ENCODE data around the gene SBNO2.
A peak's percentile ranks its signal among the peaks of the same experiment; 100 is the strongest.

SBNO2 gene

GRCh38 chr19:1093330-1093729, 80.7 kb downstream of the SBNO2 start:
- H3K27me3 ChIP-seq (ENCODE audit: insufficient read depth, insufficient read length): no peaks in the 10 kb centered on the region
- no peak overlapping the region for H3K4me3 ChIP-seq (ENCODE audit: insufficient read length, low read depth)
- peaks cover 16% of the 10 kb centered on the region for H3K4me1 ChIP-seq (ENCODE audit: insufficient read depth, insufficient read length)
- no peak for TF ChIP-seq YY1 (IDR thresholded peaks at IDR 0.05; ENCODE audit: insufficient read depth, insufficient read length)
- TF ChIP-seq ZNF274 (IDR thresholded peaks at IDR 0.05; ENCODE audit: low read depth, low read length): no peak
- no peak for TF ChIP-seq SUZ12 (IDR thresholded peaks at IDR 0.05; ENCODE audit: extremely low read depth, insufficient read depth, insufficient read length)
- H3K36me3 ChIP-seq (ENCODE audit: insufficient read depth, insufficient read length, low read length): peaks cover 50% of the 10 kb centered on the region
- DNase-seq (ENCODE audit: low read depth, low spot score): no peak
- peak overlapping the region; percentile 98 for H3K9ac ChIP-seq (ENCODE audit: insufficient read length, low read depth)
- no peaks in the 10 kb centered on the region for H3K9me3 ChIP-seq (ENCODE audit: insufficient read depth, low read length)

GRCh38 chr19:1091544-1092175, 82.4 kb downstream of the SBNO2 start:
- DNase-seq (ENCODE audit: low read depth, low spot score): no peak
- Histone ChIP-seq H3K9me3 (ENCODE audit: insufficient read depth, low read length) (no peaks in the 10 kb centered on the region), H3K4me1 (ENCODE audit: insufficient read depth, insufficient read length) (peaks cover 14% of the 10 kb centered on the region), H3K27me3 (ENCODE audit: insufficient read depth, insufficient read length) (no peaks in the 10 kb centered on the region), H3K9ac (ENCODE audit: insufficient read length, low read depth) (peak overlapping the region; percentile 4), H3K4me3 (ENCODE audit: insufficient read length, low read depth) (no peak overlapping the region), H3K36me3 (ENCODE audit: insufficient read depth, insufficient read length, low read length) (peaks cover 66% of the 10 kb centered on the region)
- TF ChIP-seq SUZ12 (IDR thresholded peaks at IDR 0.05; ENCODE audit: extremely low read depth, insufficient read depth, insufficient read length): no peak
- TF ChIP-seq ZNF274 (IDR thresholded peaks at IDR 0.05; ENCODE audit: low read depth, low read length): no peak
- TF ChIP-seq YY1 (IDR thresholded peaks at IDR 0.05; ENCODE audit: insufficient read depth, insufficient read length): no peak

- Histone ChIP-seq H3K36me3 (ENCODE audit: insufficient read depth, insufficient read length, low read length) (peaks cover 73% of the 10 kb centered on the region), H3K4me1 (ENCODE audit: insufficient read depth, insufficient read length) (peaks cover 18% of the 10 kb centered on the region)
- no peak for DNase-seq (ENCODE audit: low read depth, low spot score)
Observed at GRCh38 chr19:1090731-1091543, 83.1 kb downstream of the SBNO2 start.

DNA sequence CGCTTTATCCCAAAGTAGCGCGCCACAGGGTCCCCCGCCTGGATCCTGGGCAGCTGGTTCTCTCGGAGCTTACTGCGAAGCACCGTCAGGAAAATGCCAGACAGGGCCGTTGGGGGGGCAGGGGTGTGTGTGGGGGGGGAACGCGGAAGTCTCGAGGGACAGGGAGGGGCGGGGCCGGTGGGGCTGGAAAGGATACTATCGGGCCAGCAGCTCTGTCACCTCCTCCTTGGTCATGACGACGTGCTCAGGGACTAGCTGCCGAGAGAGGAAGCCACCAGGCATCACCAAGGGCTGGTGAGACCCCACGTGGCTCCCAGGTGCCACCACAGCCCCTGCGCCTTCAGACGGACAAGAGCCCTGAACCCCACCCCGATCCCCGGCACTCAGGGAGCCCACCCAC, 84.2 kb downstream of the SBNO2 start:
- Histone ChIP-seq H3K4me3 (ENCODE audit: insufficient read length, low read depth) (no peak overlapping the region), H3K9me3 (ENCODE audit: insufficient read depth, low read length) (no peaks in the 10 kb centered on the region), H3K27me3 (ENCODE audit: insufficient read depth, insufficient read length) (no peaks in the 10 kb centered on the region), H3K9ac (ENCODE audit: insufficient read length, low read depth) (no peak overlapping the region), H3K4me1 (ENCODE audit: insufficient read depth, insufficient read length) (peaks cover 22% of the 10 kb centered on the region), H3K36me3 (ENCODE audit: insufficient read depth, insufficient read length, low read length) (peaks cover 84% of the 10 kb centered on the region)
- DNase-seq (ENCODE audit: low read depth, low spot score): no peak
- no peak for TF ChIP-seq ZNF274 (IDR thresholded peaks at IDR 0.05; ENCODE audit: low read depth, low read length)
- no peak for TF ChIP-seq YY1 (IDR thresholded peaks at IDR 0.05; ENCODE audit: insufficient read depth, insufficient read length)
- no peak for TF ChIP-seq SUZ12 (IDR thresholded peaks at IDR 0.05; ENCODE audit: extremely low read depth, insufficient read depth, insufficient read length)

More at GRCh38 chr19:1090731-1091543, 83.1 kb downstream of the SBNO2 start:
- Histone ChIP-seq H3K9me3 (ENCODE audit: insufficient read depth, low read length) (no peaks in the 10 kb centered on the region), H3K9ac (ENCODE audit: insufficient read length, low read depth) (no peak overlapping the region), H3K4me3 (ENCODE audit: insufficient read length, low read depth) (no peak overlapping the region), H3K27me3 (ENCODE audit: insufficient read depth, insufficient read length) (no peaks in the 10 kb centered on the region)
- TF ChIP-seq ZNF274 (IDR thresholded peaks at IDR 0.05; ENCODE audit: low read depth, low read length) (no peak), SUZ12 (IDR thresholded peaks at IDR 0.05; ENCODE audit: extremely low read depth, insufficient read depth, insufficient read length) (no peak), YY1 (IDR thresholded peaks at IDR 0.05; ENCODE audit: insufficient read depth, insufficient read length) (no peak)

GRCh38 chr19:1089126-1089771, 84.8 kb downstream of the SBNO2 start:
- H3K36me3 ChIP-seq (ENCODE audit: insufficient read depth, insufficient read length, low read length): peaks cover 88% of the 10 kb centered on the region
- H3K9ac ChIP-seq (ENCODE audit: insufficient read length, low read depth): no peak overlapping the region

DNA sequence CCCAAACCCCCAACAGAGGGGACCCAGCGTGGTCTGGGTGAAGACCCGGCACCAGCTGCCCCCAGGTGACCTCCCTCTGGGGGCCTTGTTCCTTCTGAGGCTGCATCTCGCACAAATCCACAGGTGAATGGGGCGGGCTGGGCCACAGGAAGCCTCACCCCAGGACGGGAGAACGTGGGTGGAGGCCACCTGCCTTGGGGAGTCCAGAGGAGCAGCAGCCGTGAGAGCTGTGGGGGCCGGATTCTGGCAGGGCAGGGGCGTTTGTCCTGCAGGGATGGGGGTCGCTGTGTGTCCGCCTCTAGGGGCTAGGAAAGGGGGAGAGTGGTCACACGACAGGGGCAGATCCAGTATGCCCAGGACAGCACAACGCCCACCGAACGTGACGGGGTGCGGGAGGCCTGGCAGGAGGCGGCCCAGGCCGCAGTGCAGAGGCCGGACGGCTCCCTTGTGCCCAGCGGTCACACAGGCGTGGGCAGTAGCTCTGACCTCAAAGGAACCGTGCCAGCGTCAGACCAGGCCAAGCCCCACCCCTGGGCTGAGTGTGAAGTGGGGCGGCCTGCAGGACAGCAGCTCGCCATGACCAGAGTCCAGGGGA, 85.6 kb downstream of the SBNO2 start:
- TF ChIP-seq SUZ12 (IDR thresholded peaks at IDR 0.05; ENCODE audit: extremely low read depth, insufficient read depth, insufficient read length) (no peak), YY1 (IDR thresholded peaks at IDR 0.05; ENCODE audit: insufficient read depth, insufficient read length) (no peak), ZNF274 (IDR thresholded peaks at IDR 0.05; ENCODE audit: low read depth, low read length) (no peak)
- DNase-seq (ENCODE audit: low read depth, low spot score): no peak
- peaks cover 14% of the 10 kb centered on the region for H3K4me1 ChIP-seq (ENCODE audit: insufficient read depth, insufficient read length)
- H3K36me3 ChIP-seq (ENCODE audit: insufficient read depth, insufficient read length, low read length): peaks cover 88% of the 10 kb centered on the region
- no peaks in the 10 kb centered on the region for H3K27me3 ChIP-seq (ENCODE audit: insufficient read depth, insufficient read length)
- no peak overlapping the region for H3K4me3 ChIP-seq (ENCODE audit: insufficient read length, low read depth)
- peak overlapping the region; percentile 8 for H3K9ac ChIP-seq (ENCODE audit: insufficient read length, low read depth)
- no peaks in the 10 kb centered on the region for H3K9me3 ChIP-seq (ENCODE audit: insufficient read depth, low read length)

More at GRCh38 chr19:1089126-1089771, 84.8 kb downstream of the SBNO2 start:
- H3K9me3 ChIP-seq (ENCODE audit: insufficient read depth, low read length): no peaks in the 10 kb centered on the region
- peaks cover 21% of the 10 kb centered on the region for H3K4me1 ChIP-seq (ENCODE audit: insufficient read depth, insufficient read length)
- no peaks in the 10 kb centered on the region for H3K27me3 ChIP-seq (ENCODE audit: insufficient read depth, insufficient read length)
- H3K4me3 ChIP-seq (ENCODE audit: insufficient read length, low read depth): no peak overlapping the region
- TF ChIP-seq ZNF274 (IDR thresholded peaks at IDR 0.05; ENCODE audit: low read depth, low read length) (no peak), YY1 (IDR thresholded peaks at IDR 0.05; ENCODE audit: insufficient read depth, insufficient read length) (no peak), SUZ12 (IDR thresholded peaks at IDR 0.05; ENCODE audit: extremely low read depth, insufficient read depth, insufficient read length) (no peak)
- DNase-seq (ENCODE audit: low read depth, low spot score): no peak

Data from NT2/D1 (cell line).